ENCODE measurements around the gene C4orf17.
"Not testable (repeated sequence)": the region's sequence is repeated elsewhere in the genome, so short reads cannot be mapped to it uniquely, and the experiment has no call there.

The C4orf17 gene

GRCh38 chr4:99510721-99511120 is at the start of gene C4orf17:
Gene C4orf17 (plus strand): TSS chr4:99511021. CDS start chr4:99513082, 2,061 bp downstream.
- DNase-seq: no peak

DNA sequence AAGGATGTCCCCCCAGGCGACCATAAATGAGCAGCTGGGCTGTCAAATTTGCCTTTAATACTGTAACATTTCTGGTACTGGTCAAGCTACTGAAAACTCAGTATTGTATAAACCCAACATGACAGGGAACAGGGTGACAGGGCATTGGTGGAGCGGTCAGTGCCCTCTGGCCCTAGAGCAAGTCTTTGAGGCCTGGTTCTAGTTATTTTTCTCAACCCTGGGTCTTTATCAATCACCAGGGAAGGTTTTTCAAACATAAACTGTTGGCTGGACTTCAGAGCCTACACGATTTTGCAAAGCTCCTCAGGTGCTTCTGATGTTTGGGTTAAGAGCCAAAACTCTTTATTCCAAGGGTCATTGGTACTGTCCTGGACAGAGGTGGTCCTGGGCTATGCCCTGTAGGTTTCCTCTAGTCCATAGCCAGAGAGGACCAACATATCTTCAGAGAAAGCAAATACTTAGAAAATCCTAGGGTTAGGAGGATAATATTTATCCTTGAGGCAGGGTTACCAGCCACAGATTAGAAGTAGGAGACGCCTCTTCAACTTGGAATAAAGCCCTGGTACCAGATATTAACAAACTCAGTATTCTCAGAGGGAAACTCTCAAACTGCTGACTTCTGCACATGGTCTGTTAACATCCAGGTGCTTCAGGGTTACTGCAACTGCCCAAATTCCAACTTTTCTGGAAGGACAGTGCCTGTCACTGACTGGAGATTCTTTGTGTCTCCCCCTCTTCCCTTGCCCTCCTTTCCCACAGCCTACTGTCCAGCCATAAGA is 49.0 kb upstream of the C4orf17 start:
- DNase-seq: no peak

- DNase-seq: peak; percentile 29
Measured at GRCh38 chr4:99462875-99463464, 47.9 kb upstream of the C4orf17 start.

- DNase-seq: no peak
Measured at GRCh38 chr4:99463566-99463965, 47.3 kb upstream of the C4orf17 start.

GRCh38 chr4:99467887-99468286 is 42.9 kb upstream of the C4orf17 start:
- DNase-seq: no peak

DNA sequence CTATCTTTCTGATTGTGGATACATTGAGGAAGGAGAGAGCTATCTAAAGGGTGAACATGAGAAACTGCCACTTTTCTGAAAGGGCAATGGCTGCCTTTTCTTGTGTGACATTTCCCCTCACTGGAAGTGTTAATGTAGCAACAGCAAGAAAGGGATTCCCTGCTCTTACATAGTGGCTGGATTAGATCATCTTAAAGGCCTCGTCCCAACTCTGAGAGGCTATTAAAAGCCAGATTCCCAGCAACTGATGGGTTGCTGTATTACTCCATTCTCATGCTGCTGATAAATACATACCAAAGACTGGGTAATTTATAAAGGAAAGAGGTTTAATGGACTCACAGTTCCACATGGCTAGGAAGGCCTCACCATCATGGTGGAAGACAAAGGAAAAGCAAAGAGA is 41.9 kb upstream of the C4orf17 start:
- no peak for DNase-seq

GRCh38 chr4:99471349-99471748 is 39.5 kb upstream of the C4orf17 start:
- no peak for DNase-seq

GRCh38 chr4:99471896-99472295 is 38.9 kb upstream of the C4orf17 start:
- DNase-seq: no peak

DNA sequence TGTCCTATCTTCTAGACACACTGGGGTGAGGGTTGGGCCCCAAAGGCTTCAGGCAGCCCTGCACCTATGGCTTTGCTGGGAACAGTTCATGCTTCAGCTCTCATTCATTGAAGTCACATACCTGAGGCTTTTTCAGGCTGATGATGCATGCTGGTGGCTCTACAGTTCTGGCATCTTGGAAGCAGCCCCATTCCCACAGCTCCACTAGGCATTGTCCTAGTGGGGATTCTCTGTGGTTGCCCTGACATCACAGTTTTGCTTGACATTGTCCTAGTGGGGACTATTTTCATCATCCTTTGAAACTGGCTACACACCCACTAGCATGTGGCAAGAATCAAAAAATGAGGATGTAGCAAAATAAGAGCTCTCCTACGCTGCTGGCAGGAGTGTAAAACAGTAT is 37.7 kb upstream of the C4orf17 start:
- DNase-seq: no peak

GRCh38 chr4:99483636-99484035 is 27.2 kb upstream of the C4orf17 start:
- no peak for DNase-seq

- DNase-seq: no peak
Measured at GRCh38 chr4:99485212-99485611, 25.6 kb upstream of the C4orf17 start.

DNA sequence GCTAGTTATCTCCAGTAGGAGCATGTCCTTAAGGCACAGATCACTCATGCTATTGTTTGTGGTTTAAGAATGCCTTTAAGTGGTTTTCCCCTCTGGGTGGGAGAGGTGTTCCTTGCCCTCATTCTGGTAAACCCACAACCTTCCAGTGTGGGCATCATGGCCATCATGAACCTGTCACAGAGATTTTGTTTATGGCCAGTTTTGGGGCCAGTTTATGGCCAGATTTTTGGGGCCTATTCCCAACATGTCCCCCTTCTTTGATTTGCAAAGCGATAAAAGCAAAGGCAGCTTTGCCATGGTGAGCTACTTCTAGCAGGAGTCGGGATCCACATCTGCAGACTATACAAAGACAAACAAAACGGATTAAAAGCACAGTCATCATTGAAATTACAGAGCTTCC is 24.2 kb upstream of the C4orf17 start:
- DNase-seq: not testable (repeated sequence)

- no peak for DNase-seq
Measured at GRCh38 chr4:99490286-99490685, 20.5 kb upstream of the C4orf17 start.

GRCh38 chr4:99504804-99505502 is 5.9 kb upstream of the C4orf17 start:
- no peak for DNase-seq

DNA sequence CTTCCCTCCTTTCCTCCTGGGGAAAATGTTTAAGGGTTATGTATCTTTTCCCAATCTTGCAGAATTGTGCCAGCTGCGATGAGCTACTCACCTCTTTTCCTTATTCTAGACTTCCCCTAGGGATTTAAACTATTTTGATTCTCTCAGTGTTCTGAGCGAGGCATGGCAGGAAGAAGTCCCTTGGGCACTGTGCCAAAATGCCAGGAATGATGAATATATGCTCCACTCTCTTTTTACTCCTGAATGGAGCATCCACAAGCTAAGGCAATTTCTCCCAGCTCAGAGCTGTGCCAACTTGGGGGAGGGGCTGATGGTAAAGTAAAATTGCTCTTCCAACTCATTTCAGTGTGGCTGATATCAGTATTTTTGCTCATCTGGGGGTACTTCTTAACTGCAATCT is 4.0 kb upstream of the C4orf17 start:
- DNase-seq: no peak

DNA sequence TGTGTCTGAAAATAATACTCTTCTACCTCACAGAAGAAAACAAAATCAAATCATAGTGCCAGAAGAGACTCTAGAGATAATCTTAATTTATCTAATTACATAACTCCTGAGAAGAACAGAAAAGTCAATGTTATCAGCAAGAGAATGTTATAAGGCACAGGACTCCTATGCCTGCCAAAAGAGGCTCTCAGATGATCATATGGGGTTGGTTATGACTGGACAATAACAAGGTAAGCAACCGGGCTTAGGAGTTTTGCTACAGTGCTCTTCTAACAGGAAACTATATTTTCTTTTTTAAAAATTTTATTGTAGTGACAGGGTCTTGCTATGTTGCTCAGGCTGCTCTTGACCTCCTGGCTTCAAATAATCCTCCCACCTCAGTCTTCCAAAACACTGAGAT is 3.5 kb upstream of the C4orf17 start:
- DNase-seq: no peak

DNA sequence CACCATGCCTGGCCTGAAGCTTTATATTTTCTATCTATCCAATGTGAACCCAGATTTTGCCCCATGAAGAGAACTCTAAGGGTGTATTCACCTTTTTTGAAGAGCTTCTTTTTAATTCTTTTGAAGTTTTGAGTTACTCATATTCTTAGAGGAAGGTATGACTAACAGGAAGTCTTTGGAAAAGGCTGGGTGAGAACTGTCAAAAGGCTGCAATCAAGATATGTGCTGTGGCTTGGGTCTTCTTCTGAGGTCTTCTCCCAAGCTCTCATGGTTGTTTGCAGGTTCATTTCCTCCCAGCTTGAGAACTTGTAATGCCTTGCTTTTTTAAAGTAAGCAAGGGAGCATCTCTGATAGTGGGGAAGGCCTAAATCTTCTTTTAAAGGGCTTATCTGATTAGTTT is 3.1 kb upstream of the C4orf17 start:
- DNase-seq: no peak

- DNase-seq: no peak
Measured at GRCh38 chr4:99518601-99519295, 7.9 kb downstream of the C4orf17 start.

GRCh38 chr4:99529228-99529627 is 18.4 kb downstream of the C4orf17 start:
- DNase-seq: no peak

GRCh38 chr4:99529956-99530355 is 19.1 kb downstream of the C4orf17 start:
- DNase-seq: no peak

GRCh38 chr4:99534699-99535098 is 23.9 kb downstream of the C4orf17 start:
- not testable (repeated sequence) for DNase-seq

DNA sequence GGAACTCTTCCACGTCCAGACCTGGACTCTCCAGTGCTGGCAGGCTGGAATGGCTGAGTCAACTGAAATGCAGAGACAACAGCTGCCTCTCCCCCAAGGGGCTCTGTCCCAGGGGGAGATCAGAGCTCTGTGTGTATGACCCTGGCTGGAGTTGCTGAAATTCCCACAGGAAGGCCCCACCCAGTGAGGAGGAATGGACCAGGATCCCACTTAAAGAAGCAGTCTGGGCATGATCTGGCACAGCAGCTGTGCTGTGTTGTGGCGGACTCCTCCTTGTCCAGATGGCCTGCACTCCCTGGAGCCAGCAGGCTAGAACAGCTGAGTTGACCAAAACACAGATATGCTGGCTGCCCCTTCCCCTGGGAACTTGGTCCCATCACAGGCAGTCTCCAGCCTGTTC is 25.4 kb downstream of the C4orf17 start:
- DNase-seq: no peak

GRCh38 chr4:99536848-99537247 is 26.0 kb downstream of the C4orf17 start:
- no peak for DNase-seq

DNA sequence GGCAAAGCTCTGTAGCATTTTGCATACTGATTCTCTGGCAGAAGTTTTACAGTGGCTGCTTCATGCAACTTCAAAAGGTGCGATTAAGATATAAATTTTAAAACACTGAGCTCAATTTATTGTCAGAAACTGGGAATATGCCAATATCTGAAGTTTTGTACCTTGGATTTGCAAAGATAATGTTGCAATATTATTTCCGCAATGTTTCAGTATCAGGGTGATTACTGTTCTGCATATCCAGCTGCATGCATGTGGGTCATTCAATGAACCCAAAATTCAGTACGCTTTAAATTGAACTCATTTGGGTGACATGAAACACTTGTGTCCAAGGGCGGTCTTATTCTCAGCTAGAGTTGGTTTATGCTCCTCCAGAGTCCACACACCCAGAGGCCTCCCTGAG is 26.9 kb downstream of the C4orf17 start:
- no peak for DNase-seq
